Esophagus squamous epithelium (tissue), 5 donors: ENCODE results near the gene PLEKHS1. TPM values are rescaled to one million over a fixed set of nuclear protein-coding genes. Genes with fewer than 3 reads are reported as not detected.
"Not testable (repeated sequence)": the region's sequence is repeated elsewhere in the genome, so short reads cannot be mapped to it uniquely, and the experiment has no call there.

Experiments used
- DNase-seq: peaks from one replicate; lab custom pipeline; 2025; lab: John Stamatoyannopoulos, UW
- H3K27ac ChIP-seq, 4 donors: fragments of 200-600 bp; sonication (generic); one replicate each; pipeline ENCODE4 v1.5.1; 2016 to 2019; ENCODE audit warnings: mild to moderate bottlenecking in 1 of 4
- H3K27me3 ChIP-seq, 4 donors: fragments of 200-600 bp; sonication (generic); 1 replicate in 3 of 4; 2 replicates in 1 of 4; pipeline versions ENCODE4 v1.5.1 to v1.6.0; 2017 to 2021; ENCODE audit warnings: antibody characterized with exemption in 1 of 4
- H3K36me3 ChIP-seq, 3 donors: fragments of 200-600 bp; sonication (generic); one replicate each; pipeline ENCODE4 v1.5.1; 2016 to 2019
- H3K4me1 ChIP-seq, 3 donors: fragments of 200-600 bp; sonication (generic); one replicate each; pipeline ENCODE4 v1.5.1; 2017 to 2019
- H3K4me3 ChIP-seq, 4 donors: fragments of 200-600 bp; sonication (generic); 1 replicate in 3 of 4; 2 replicates in 1 of 4; pipeline ENCODE4 v1.5.1; 2016 to 2019; ENCODE audit warnings: mild to moderate bottlenecking in 2 of 4, moderate library complexity in 1 of 4
- H3K9me3 ChIP-seq, 3 donors: fragments of 200-600 bp; sonication (generic); one replicate each; pipeline ENCODE4 v1.5.1; 2016 to 2019
- POLR2A ChIP-seq, 4 donors: fragments of 450-650 bp; IDR thresholded peaks; one replicate each; pipeline ENCODE4 v1.6.1; 2017; ENCODE audit warnings: antibody characterized with exemption in 4 of 4, mild to moderate bottlenecking in 4 of 4, moderate library complexity in 3 of 4
- WGBS, 2 donors: methylation state at CpG; one replicate each; pipeline ENCODE4 v1.1.5; 2018; 5-methylcytosine and 5-hydroxymethylcytosine counted together
- intact Hi-C: fragments of 100-400 bp; cut with DNase I; formaldehyde crosslinking; loops from one replicate; pipeline ENCODE4 v1.15.0; 2022
- total RNA-seq, 4 donors: library from RNA; depleted of rRNA; stranded (reverse); fragments of >200 nt; gene quantifications; one replicate each; pipeline ENCODE4 v1.1.0, GENCODE V29; 2016
- TF ChIP-seq, protein P1 (sequence below), 6 experiments: fragments of 450-650 bp in 4 of 6; fragments of 200-600 bp in 2 of 6; sonication (generic) in 2 of 6; IDR thresholded peaks; one replicate each; pipeline ENCODE4 v1.5.1; 2016 to 2019; ENCODE audit warnings: antibody characterized with exemption in 6 of 6, mild to moderate bottlenecking in 4 of 6, moderate library complexity in 4 of 6
- donor health status: DM: yes; HTN: yes; CAD: no.

Gene PLEKHS1
- total RNA-seq, 4 donors from 2014 or later, result 0.82 TPM; not detected in 3

- intact Hi-C loops, result no loop called here
- no peak for DNase-seq
Measured at GRCh38 chr10:113806503-113806902, 55.0 kb downstream of the PLEKHS1 start.

GRCh38 chr10:113808168-113808567 is 56.7 kb downstream of the PLEKHS1 start:
- 79% methylated on average over 3 of the region's 3 CpGs for WGBS, 2 donors
- Histone ChIP-seq H3K27me3 (peaks cover 0 to 9% (median 0%) of the 10 kb centered on the region in 4 donors), H3K36me3 (no peaks in the 10 kb centered on the region), H3K4me3 (no peak overlapping the region), H3K4me1 (peaks cover 0 to 4% (median 0%) of the 10 kb centered on the region in 3 donors), H3K27ac (no peak overlapping the region), H3K9me3 (no peaks in the 10 kb centered on the region)
- intact Hi-C loops, result no loop called here
- no peak for DNase-seq
- TF ChIP-seq POLR2A (IDR thresholded peaks at IDR 0.05), result no peak
- TF ChIP-seq, protein P1, sequence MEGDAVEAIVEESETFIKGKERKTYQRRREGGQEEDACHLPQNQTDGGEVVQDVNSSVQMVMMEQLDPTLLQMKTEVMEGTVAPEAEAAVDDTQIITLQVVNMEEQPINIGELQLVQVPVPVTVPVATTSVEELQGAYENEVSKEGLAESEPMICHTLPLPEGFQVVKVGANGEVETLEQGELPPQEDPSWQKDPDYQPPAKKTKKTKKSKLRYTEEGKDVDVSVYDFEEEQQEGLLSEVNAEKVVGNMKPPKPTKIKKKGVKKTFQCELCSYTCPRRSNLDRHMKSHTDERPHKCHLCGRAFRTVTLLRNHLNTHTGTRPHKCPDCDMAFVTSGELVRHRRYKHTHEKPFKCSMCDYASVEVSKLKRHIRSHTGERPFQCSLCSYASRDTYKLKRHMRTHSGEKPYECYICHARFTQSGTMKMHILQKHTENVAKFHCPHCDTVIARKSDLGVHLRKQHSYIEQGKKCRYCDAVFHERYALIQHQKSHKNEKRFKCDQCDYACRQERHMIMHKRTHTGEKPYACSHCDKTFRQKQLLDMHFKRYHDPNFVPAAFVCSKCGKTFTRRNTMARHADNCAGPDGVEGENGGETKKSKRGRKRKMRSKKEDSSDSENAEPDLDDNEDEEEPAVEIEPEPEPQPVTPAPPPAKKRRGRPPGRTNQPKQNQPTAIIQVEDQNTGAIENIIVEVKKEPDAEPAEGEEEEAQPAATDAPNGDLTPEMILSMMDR (IDR thresholded peaks at IDR 0.05), result no peak

More at GRCh38 chr10:113806503-113806902, 55.0 kb downstream of the PLEKHS1 start:
- TF ChIP-seq, protein P1 (IDR thresholded peaks at IDR 0.05), result no peak
- no peak for TF ChIP-seq POLR2A (IDR thresholded peaks at IDR 0.05)
- H3K27ac ChIP-seq, result no peak overlapping the region
- H3K27me3 ChIP-seq, result peaks cover 0 to 8% (median 0%) of the 10 kb centered on the region in 4 donors
- no peaks in the 10 kb centered on the region for H3K36me3 ChIP-seq
- WGBS, 2 donors, result 86 to 94% methylated on average over 4 of the region's 4 CpGs
- H3K9me3 ChIP-seq, result no peaks in the 10 kb centered on the region
- peaks cover 0 to 20% (median 4%) of the 10 kb centered on the region in 3 donors for H3K4me1 ChIP-seq
- no peak overlapping the region for H3K4me3 ChIP-seq

- H3K36me3 ChIP-seq, DNase-seq, intact Hi-C loops, H3K4me1 ChIP-seq, H3K27me3 ChIP-seq, H3K27ac ChIP-seq, H3K9me3 ChIP-seq, H3K4me3 ChIP-seq: not testable (repeated sequence)
- 88 to 93% methylated on average over 1 of the region's 1 CpG for WGBS, 2 donors
Measured at GRCh38 chr10:113814700-113815099, 63.2 kb downstream of the PLEKHS1 start.

DNA sequence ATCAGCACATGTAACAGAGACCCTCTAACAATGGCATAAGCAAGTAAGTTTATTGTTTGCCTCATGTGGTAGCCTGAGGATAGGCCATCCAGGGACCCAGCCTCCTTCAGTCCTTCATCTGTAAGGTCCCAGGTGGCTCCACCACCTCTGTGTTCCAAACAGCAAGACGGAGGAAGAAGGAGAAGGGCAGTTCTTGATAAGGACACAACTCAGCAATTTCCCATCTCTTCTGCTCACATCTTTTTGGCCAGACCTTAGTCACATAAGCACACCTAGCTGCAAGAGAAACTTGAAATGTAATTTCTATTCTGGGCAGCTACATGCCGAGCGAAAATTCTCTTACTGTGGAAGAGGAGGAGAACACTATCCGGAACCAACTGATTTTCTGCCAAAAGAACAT is 68.5 kb downstream of the PLEKHS1 start:
- TF ChIP-seq, protein P1 (IDR thresholded peaks at IDR 0.05), result no peak
- TF ChIP-seq POLR2A (IDR thresholded peaks at IDR 0.05), result no peak
- no peaks in the 10 kb centered on the region for H3K27me3 ChIP-seq

DNA sequence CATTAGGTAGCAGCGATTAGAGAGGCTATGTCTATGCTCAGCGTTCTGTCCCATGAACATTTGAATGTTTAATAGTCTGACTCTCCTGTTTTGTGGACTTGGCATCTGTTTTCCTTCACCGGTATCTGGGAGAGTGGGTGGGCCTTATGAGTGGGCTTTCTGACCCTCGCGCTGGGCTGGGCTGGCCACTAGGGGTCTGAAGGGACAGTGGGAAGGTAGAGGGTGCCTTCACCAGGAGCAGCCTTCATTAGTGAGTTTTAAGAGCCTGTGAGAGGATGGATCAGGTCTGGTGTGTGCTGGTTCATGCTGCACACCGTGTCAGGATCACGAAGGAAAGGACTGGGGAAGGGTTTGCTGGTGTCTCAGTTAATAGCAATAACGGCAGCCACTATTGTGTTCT is 69.0 kb downstream of the PLEKHS1 start:
- no peak for TF ChIP-seq POLR2A (IDR thresholded peaks at IDR 0.05)
- TF ChIP-seq, protein P1 (IDR thresholded peaks at IDR 0.05), result no peak
- Histone ChIP-seq H3K9me3 (no peaks in the 10 kb centered on the region), H3K36me3 (no peaks in the 10 kb centered on the region), H3K4me3 (no peak overlapping the region), H3K27ac (no peak overlapping the region), H3K4me1 (no peaks in the 10 kb centered on the region), H3K27me3 (no peaks in the 10 kb centered on the region)
- intact Hi-C loops, result no loop called here
- WGBS, 2 donors, result 58 to 74% methylated on average over 7 to 8 of the region's 8 CpGs
- DNase-seq, result no peak

More for the DNA sequence above, 68.5 kb downstream of the PLEKHS1 start:
- Histone ChIP-seq H3K27ac (no peak overlapping the region), H3K9me3 (no peaks in the 10 kb centered on the region), H3K4me1 (no peaks in the 10 kb centered on the region), H3K4me3 (no peak overlapping the region), H3K36me3 (no peaks in the 10 kb centered on the region)
- 85 to 90% methylated on average over 4 of the region's 4 CpGs for WGBS, 2 donors
- intact Hi-C loops, result no loop called here
- DNase-seq, result no peak

GRCh38 chr10:113821306-113821705 is 69.8 kb downstream of the PLEKHS1 start:
- H3K9me3 ChIP-seq, DNase-seq, H3K4me1 ChIP-seq, H3K4me3 ChIP-seq, intact Hi-C loops, H3K27ac ChIP-seq, H3K27me3 ChIP-seq, H3K36me3 ChIP-seq: not testable (repeated sequence)
- 60 to 81% methylated on average over 3 of the region's 3 CpGs for WGBS, 2 donors
